Chondrocyte (in vitro differentiated cells): ENCODE results near the gene GPC6. TPM values are rescaled to one million over a fixed set of nuclear protein-coding genes. Genes with fewer than 3 reads are reported as not detected.

Source experiments
- DNase-seq: peaks from one replicate; pipeline ENCODE4 v3.0.0; 2021; ENCODE audit warnings: mixed read lengths, low spot score
- H3K27ac Mint-ChIP-seq: one replicate; pipeline ENCODE4 v1.8.0; 2021; ENCODE audit warnings: mild to moderate bottlenecking, moderate library complexity, mixed read lengths; ENCODE audit not compliant: unreplicated experiment
- H3K27me3 Mint-ChIP-seq: 2 replicates; pipeline ENCODE4 v1.8.0; 2021; ENCODE audit warnings: low read depth, mixed read lengths
- H3K36me3 Mint-ChIP-seq: 2 replicates; pipeline ENCODE4 v1.8.0; 2021; ENCODE audit warnings: low read depth, mixed read lengths
- H3K4me1 Mint-ChIP-seq: 2 replicates; pipeline ENCODE4 v1.8.0; 2021; ENCODE audit warnings: low read depth, mild to moderate bottlenecking, mixed read lengths
- H3K4me3 Mint-ChIP-seq: one replicate; pipeline ENCODE4 v1.8.0; 2021; ENCODE audit warnings: mild to moderate bottlenecking, moderate library complexity, mixed read lengths; ENCODE audit not compliant: unreplicated experiment
- H3K9me3 Mint-ChIP-seq: 2 replicates; pipeline ENCODE4 v1.8.0; 2021; ENCODE audit warnings: low read depth, mixed read lengths
- CTCF ChIP-seq: fragments of 200-600 bp; sonication (generic); IDR thresholded peaks from 2 replicates; pipeline ENCODE4 v1.5.0; 2021; ENCODE audit warnings: antibody characterized with exemption, mild to moderate bottlenecking, moderate library complexity
- total RNA-seq: library from RNA; stranded (reverse); gene quantifications from 3 replicates; pipeline ENCODE4 v1.2.1, GENCODE V29; 2021

GPC6 gene
- total RNA-seq, 1 donor from 2014 or later = 76.1 TPM

DNA sequence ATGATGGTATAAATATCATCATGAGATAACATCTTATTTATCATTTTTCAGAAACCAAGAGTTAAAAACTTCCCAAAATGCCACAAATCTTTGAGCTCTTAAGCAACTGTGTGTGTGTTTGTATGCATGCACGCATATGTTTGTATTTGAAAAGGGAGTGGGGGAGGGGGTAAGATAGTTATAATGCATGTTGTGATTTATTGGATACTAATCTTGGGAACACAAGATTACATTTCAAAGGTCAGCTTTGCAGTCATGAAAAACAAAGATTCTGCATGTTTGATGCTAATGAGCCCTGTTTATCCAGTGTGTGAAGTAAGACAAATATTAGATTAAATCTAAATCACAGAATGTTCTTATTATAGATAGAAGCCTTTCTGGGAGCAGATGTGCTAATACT lies 897.0 kb downstream of the GPC6 start:
- Mint-ChIP-seq H3K36me3 (no peaks in the 10 kb centered on the region), H3K27ac (no peak overlapping the region), H3K4me3 (no peak overlapping the region), H3K9me3 (no peaks in the 10 kb centered on the region), H3K27me3 (no peaks in the 10 kb centered on the region), H3K4me1 (peaks cover 8% of the 10 kb centered on the region)
- no peak for TF ChIP-seq CTCF
- DNase-seq = no peak

GRCh38 chr13:94128430-94128829 lies 901.8 kb downstream of the GPC6 start:
- Mint-ChIP-seq H3K4me1 (peaks cover 13% of the 10 kb centered on the region), H3K36me3 (no peaks in the 10 kb centered on the region), H3K27ac (no peak overlapping the region), H3K27me3 (no peaks in the 10 kb centered on the region), H3K9me3 (no peaks in the 10 kb centered on the region), H3K4me3 (no peak overlapping the region)
- no peak for DNase-seq
- TF ChIP-seq CTCF = no peak

DNA sequence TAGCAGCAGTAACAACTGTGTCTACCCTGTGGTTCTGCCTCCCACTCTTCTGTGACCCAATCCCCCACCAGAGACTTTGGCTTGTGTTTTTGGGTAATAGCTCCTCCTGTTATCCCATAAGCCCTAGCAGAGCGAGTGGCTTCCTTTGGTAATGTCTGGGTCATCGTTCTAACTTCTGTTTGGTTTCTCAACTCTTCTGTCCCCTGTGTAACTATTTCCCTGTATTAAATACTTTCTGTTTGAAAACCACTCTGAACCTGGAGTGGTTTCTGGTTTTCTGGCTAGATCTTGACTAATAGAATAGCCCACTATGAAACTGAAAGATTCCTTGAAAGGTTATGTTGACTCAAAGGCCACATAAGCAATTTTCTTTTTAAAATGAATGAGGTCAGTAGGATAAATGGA lies 902.9 kb downstream of the GPC6 start:
- H3K4me3 Mint-ChIP-seq = no peak overlapping the region
- H3K36me3 Mint-ChIP-seq = no peaks in the 10 kb centered on the region
- TF ChIP-seq CTCF = no peak
- H3K27me3 Mint-ChIP-seq = no peaks in the 10 kb centered on the region
- DNase-seq = no peak
- no peak overlapping the region for H3K27ac Mint-ChIP-seq
- H3K9me3 Mint-ChIP-seq = no peaks in the 10 kb centered on the region
- peaks cover 13% of the 10 kb centered on the region for H3K4me1 Mint-ChIP-seq

- TF ChIP-seq CTCF = no peak
- no peak for DNase-seq
- peaks cover 14% of the 10 kb centered on the region for H3K4me1 Mint-ChIP-seq
- no peak overlapping the region for H3K4me3 Mint-ChIP-seq
- H3K27ac Mint-ChIP-seq = no peak overlapping the region
- H3K27me3 Mint-ChIP-seq = no peaks in the 10 kb centered on the region
- H3K36me3 Mint-ChIP-seq = no peaks in the 10 kb centered on the region
- H3K9me3 Mint-ChIP-seq = no peaks in the 10 kb centered on the region
Measured at GRCh38 chr13:94138831-94139230, 912.2 kb downstream of the GPC6 start.

GRCh38 chr13:94139393-94139995 lies 912.9 kb downstream of the GPC6 start:
- no peaks in the 10 kb centered on the region for H3K9me3 Mint-ChIP-seq
- no peak for TF ChIP-seq CTCF
- H3K4me1 Mint-ChIP-seq = peaks cover 14% of the 10 kb centered on the region
- H3K4me3 Mint-ChIP-seq = no peak overlapping the region
- no peak for DNase-seq
- no peaks in the 10 kb centered on the region for H3K27me3 Mint-ChIP-seq
- no peak overlapping the region for H3K27ac Mint-ChIP-seq
- no peaks in the 10 kb centered on the region for H3K36me3 Mint-ChIP-seq
